WI38 (cell line): ENCODE measurements around the gene AKR1A1.
"Not testable (repeated sequence)": the region's sequence is repeated elsewhere in the genome, so short reads cannot be mapped to it uniquely, and the experiment has no call there.

ENCODE experiments used
- H3K4me3 ChIP-seq: 2 replicates; pipeline ENCODE4 v1.5.1; 2011; ENCODE audit warnings: low read depth, mild to moderate bottlenecking, control low read depth, low read length
- CTCF ChIP-seq: IDR thresholded peaks from 2 replicates; pipeline ENCODE4 v1.5.1; 2012; ENCODE audit warnings: low read depth, mild to moderate bottlenecking, control low read depth, low read length

Gene AKR1A1

GRCh38 chr1:45510036-45510971, 40.3 kb upstream of the AKR1A1 start:
- TF ChIP-seq CTCF: no peak
- H3K4me3 ChIP-seq: no peak overlapping the region

DNA sequence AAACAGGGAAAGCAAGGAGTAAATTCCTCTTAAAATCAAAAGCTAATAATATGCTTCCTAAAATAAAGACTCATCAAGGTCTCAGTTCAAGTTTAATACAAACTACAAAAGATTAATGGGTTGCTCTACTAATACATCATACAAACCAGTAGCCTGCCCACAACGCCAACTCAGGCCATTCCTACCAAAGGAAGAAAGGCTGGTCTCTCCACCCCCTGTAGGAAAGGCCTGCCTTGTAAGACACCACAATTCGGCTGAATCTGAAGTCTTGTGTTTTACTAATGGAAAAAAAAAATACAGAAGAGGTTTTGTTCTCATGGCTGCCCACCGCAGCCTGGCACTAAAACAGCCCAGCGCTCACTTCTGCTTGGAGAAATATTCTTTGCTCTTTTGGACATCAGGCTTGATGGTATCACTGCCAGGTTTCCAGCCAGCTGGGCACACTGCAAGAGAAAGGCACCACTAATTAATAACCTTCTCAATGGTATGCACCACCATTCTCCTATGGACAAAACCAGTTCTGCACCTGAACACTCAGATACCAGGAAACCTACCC, 39.6 kb upstream of the AKR1A1 start:
- no peak overlapping the region for H3K4me3 ChIP-seq
- TF ChIP-seq CTCF: no peak

DNA sequence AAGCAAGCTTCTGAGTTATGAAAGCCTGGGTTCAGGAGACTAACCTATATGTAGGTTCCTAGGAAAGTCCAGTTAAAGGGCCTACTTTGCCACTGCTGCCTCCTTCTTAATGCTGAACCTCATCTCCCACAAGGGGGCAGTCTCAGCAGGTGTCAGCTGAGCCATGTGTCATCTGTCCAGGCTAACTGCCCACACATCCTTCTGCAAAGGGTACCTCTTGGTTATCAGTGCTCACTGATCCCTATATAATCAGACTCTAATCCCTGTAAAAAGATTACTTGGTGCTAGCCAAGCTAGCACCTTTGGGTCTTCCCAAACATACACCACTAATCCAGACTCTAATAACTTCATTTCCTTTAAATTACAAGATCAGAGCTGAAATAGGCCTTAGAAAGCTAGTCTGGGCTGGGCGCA, 38.0 kb upstream of the AKR1A1 start:
- no peak overlapping the region for H3K4me3 ChIP-seq
- TF ChIP-seq CTCF: peak; percentile 47

DNA sequence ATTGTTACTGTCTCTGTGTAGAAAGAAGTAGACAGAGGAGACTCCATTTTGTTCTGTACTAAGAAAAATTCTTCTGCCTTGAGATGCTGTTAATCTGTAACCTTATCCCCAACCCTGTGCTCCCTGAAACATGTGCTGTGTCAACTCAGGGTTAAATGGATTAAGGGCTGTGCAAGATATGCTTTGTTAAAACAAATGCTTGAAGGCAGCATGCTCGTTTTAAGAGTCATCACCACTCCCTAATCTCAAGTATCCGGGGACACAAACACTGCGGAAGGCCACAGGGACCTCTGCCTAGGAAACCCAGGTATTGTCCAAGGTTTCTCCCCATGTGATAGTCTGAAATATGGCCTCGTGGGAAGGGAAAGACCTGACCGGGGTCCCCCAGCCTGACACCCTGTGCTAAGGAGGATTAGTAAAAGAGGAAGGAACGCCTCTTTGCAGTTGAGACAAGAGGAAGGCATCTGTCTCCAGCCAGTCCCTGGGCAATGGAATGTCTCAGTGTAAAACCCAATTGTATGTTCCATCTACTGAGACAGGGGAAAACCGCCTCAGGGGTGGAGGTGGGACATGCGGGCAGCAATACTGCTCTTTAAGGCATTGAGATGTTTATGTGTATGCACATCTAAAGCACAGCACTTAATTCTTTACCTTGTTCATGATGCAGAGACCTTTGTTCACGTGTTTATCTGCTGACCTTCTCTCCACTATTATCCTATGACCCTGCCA, 36.9 kb upstream of the AKR1A1 start:
- not testable (repeated sequence) for H3K4me3 ChIP-seq

GRCh38 chr1:45516036-45516435, 34.6 kb upstream of the AKR1A1 start:
- no peak overlapping the region for H3K4me3 ChIP-seq
- no peak for TF ChIP-seq CTCF

DNA sequence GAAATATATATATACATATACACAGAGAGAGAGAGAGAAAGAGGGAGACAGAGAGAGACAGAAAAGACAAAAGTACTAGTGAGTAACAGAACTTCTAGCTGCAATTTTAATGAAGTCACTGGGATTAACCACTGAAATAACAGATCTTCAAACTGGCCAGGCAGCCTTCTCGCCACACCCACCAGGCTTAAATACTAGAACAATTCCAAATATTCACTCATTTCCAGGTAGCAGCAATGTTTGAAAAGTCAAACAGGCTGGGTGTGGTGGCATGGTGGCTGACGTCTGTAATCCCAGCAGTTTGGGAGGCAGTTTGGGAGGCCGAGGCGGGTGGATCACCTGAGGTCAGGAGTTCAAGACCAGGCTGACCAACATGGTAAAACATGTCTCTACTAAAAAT, 34.2 kb upstream of the AKR1A1 start:
- H3K4me3 ChIP-seq: no peak overlapping the region
- TF ChIP-seq CTCF: no peak

- not testable (repeated sequence) for H3K4me3 ChIP-seq
These were observed 32.3 kb upstream of the AKR1A1 start for GRCh38 chr1:45518366-45518765.

DNA sequence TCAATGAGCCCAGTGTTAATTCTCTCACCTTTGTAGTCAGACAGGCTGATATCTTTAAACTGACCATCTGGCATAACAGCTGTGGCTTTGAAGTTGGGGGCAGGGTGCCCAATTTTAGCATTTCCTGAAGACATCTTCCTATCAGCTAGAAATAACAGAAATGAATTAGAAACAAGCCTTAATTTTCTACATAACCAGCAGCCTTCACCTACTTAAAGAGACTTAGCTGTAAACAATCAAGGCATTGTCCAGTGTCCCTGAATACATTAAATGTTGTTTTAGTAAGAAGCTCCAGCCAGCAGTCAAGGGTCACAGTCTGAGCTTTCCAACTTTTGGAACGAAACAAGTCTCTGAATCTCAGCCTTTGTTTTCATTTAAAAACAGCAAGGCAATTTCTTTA, 31.7 kb upstream of the AKR1A1 start:
- peak overlapping the region; percentile 97 for H3K4me3 ChIP-seq
- TF ChIP-seq CTCF: no peak

GRCh38 chr1:45519774-45520173, 30.9 kb upstream of the AKR1A1 start:
- peak overlapping the region; percentile 97 for H3K4me3 ChIP-seq
